Measurements from ENCODE around the gene ENPEP. TPM values are rescaled to one million over a fixed set of nuclear protein-coding genes. Genes with fewer than 3 reads are reported as not detected.

ENPEP gene
- total RNA-seq, 1 experiment from 2014 or later, result not detected

DNA sequence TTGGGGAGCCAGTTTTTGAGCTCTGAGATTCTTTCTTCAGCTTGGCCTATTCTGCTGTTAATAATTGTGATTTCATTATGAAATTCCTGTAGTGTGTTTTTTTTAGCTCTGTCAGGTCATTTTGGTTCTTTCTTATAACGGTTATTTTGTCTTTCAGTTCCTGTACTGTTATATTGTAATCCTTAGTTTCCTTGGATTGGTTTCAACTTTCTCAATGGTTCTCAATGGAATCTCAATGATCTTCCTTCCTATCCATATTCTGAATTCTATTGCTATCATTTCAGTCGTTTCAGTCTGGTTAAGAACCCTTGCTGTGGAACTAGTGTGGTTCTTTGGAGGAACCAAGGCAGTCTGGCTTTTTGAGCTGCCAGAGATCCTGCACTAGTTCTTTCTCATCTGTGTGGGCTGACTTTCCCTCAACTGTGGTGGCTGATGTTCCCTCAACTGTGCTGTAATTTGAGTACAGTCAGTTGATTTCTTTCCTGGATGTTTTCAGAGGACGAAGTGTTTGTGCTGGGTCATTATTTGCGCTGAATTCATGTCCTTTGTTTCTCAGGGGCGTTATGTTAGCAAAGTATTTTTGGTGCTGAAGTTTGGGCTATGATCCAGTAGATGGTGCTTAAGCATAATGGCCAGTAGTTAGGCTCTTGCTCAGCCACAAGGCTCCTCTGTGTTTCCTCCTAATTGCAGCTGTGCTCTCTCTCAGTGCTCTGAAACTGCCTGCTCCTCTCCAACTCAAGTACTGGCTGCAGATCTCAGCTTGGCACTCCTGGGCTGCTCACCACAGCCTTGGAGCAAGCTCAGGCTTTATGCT is 27.5 kb downstream of the ENPEP start:
- H3K27ac ChIP-seq (ENCODE audit: low read length), result no peak overlapping the region
- ATAC-seq (no peak), DNase-seq (no peak)
- H3K9ac ChIP-seq (ENCODE audit: low read length), result no peak overlapping the region
- no peak overlapping the region for H2AFZ ChIP-seq (ENCODE audit: low read length)
- TF ChIP-seq, protein P1, sequence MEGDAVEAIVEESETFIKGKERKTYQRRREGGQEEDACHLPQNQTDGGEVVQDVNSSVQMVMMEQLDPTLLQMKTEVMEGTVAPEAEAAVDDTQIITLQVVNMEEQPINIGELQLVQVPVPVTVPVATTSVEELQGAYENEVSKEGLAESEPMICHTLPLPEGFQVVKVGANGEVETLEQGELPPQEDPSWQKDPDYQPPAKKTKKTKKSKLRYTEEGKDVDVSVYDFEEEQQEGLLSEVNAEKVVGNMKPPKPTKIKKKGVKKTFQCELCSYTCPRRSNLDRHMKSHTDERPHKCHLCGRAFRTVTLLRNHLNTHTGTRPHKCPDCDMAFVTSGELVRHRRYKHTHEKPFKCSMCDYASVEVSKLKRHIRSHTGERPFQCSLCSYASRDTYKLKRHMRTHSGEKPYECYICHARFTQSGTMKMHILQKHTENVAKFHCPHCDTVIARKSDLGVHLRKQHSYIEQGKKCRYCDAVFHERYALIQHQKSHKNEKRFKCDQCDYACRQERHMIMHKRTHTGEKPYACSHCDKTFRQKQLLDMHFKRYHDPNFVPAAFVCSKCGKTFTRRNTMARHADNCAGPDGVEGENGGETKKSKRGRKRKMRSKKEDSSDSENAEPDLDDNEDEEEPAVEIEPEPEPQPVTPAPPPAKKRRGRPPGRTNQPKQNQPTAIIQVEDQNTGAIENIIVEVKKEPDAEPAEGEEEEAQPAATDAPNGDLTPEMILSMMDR (conservative IDR thresholded peaks at IDR 0.05; ENCODE audit: low read depth, low read length), result no peak
- TF ChIP-seq EZH2phosphoT487 (IDR thresholded peaks at IDR 0.05; ENCODE audit: borderline replicate concordance, low read length) (no peak), EZH2 (IDR thresholded peaks at IDR 0.05; ENCODE audit: low read length, unreplicated experiment) (no peak)
- H3K4me3 ChIP-seq (ENCODE audit: low read length), result no peak overlapping the region
- POLR2A ChIA-PET (ENCODE audit: unreplicated experiment), result no interaction called here
- H4K20me1 ChIP-seq (ENCODE audit: low read length), result no peaks in the 10 kb centered on the region
- CTCF ChIA-PET, result no interaction called here
- H3K9me3 ChIP-seq (ENCODE audit: low read length), result no peaks in the 10 kb centered on the region
- H3K36me3 ChIP-seq (ENCODE audit: low read depth, low read length), result no peaks in the 10 kb centered on the region
- no peaks in the 10 kb centered on the region for H3K27me3 ChIP-seq (ENCODE audit: low read length)
- no peaks in the 10 kb centered on the region for H3K4me1 ChIP-seq (ENCODE audit: insufficient read depth, low read length)
- no peak overlapping the region for H3K4me2 ChIP-seq (ENCODE audit: low read length)
- BruUV-seq (replicated peaks), result no TSS peak
- H3K79me2 ChIP-seq (ENCODE audit: low read length), result no peaks in the 10 kb centered on the region
- no peaks in the 10 kb centered on the region for H3K9me2 ChIP-seq (replicated peaks; ENCODE audit: low read length)
- intact Hi-C loops (cut with micrococcal nuclease), result no loop called here
- H3F3A ChIP-seq (ENCODE audit: low read length, unreplicated experiment), result no peaks in the 10 kb centered on the region

DNA sequence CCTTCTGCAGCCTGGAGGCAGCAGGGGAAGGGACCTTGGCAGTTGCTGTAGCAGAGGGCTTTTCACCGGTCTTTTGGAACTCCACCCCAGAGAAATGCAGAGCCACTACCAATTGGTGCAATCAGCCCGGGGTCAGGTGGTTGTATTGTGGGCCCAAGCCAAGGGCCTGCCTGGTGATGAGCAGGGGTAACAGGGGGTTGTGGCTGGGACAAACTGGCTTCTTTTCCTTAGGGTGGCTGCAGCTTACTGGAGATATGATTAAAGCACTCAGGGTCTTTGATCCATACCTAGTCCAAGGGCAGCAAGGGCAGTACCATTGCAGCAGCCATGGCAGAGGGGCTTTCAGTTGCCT is 28.1 kb downstream of the ENPEP start:
- Histone ChIP-seq H3K4me1 (ENCODE audit: insufficient read depth, low read length) (no peaks in the 10 kb centered on the region), H3K27ac (ENCODE audit: low read length) (no peak overlapping the region), H3K36me3 (ENCODE audit: low read depth, low read length) (no peaks in the 10 kb centered on the region), H3K9ac (ENCODE audit: low read length) (no peak overlapping the region), H3F3A (ENCODE audit: low read length, unreplicated experiment) (no peaks in the 10 kb centered on the region), H3K79me2 (ENCODE audit: low read length) (no peaks in the 10 kb centered on the region), H3K4me3 (ENCODE audit: low read length) (no peak overlapping the region), H2AFZ (ENCODE audit: low read length) (no peak overlapping the region), H3K9me3 (ENCODE audit: low read length) (no peaks in the 10 kb centered on the region), H4K20me1 (ENCODE audit: low read length) (no peaks in the 10 kb centered on the region), H3K9me2 (replicated peaks; ENCODE audit: low read length) (no peaks in the 10 kb centered on the region), H3K4me2 (ENCODE audit: low read length) (no peak overlapping the region), H3K27me3 (ENCODE audit: low read length) (no peaks in the 10 kb centered on the region)
- BruUV-seq (replicated peaks), result no TSS peak
- no peak for ATAC-seq
- POLR2A ChIA-PET (ENCODE audit: unreplicated experiment), result no interaction called here
- no peak for DNase-seq
- CTCF ChIA-PET, result no interaction called here
- TF ChIP-seq, protein P1 (conservative IDR thresholded peaks at IDR 0.05; ENCODE audit: low read depth, low read length), result no peak
- TF ChIP-seq EZH2 (IDR thresholded peaks at IDR 0.05; ENCODE audit: low read length, unreplicated experiment), result no peak
- TF ChIP-seq EZH2phosphoT487 (IDR thresholded peaks at IDR 0.05; ENCODE audit: borderline replicate concordance, low read length), result no peak
- intact Hi-C loops (cut with micrococcal nuclease), result no loop called here

DNA sequence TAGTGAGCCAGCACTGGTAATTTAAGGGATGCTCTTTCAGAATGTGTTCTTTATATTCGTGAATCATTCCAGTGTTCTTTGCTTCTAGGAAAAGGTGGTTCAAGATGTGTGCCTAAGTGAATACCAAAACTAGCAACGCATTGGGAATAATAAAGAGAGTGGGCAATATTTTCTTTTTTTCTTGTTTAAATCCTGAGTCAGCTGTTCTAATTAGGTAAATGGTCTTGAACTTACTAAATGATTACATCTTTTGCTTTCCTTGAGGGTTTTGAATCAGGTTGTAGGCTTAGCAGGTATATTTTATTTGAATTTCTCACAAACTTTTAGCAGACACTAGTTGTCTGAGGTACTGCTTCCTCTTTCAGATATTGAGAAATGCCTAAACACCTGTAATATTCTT is 29.5 kb downstream of the ENPEP start:
- no TSS peak for BruUV-seq (replicated peaks)

More for the DNA sequence above, 29.5 kb downstream of the ENPEP start:
- ATAC-seq, result no peak
- Histone ChIP-seq H2AFZ (ENCODE audit: low read length) (no peak overlapping the region), H3K9me2 (replicated peaks; ENCODE audit: low read length) (no peaks in the 10 kb centered on the region), H3K9ac (ENCODE audit: low read length) (no peak overlapping the region), H3K27me3 (ENCODE audit: low read length) (no peaks in the 10 kb centered on the region), H3K4me1 (ENCODE audit: insufficient read depth, low read length) (no peaks in the 10 kb centered on the region), H3K4me2 (ENCODE audit: low read length) (no peak overlapping the region), H4K20me1 (ENCODE audit: low read length) (no peaks in the 10 kb centered on the region), H3K79me2 (ENCODE audit: low read length) (no peaks in the 10 kb centered on the region), H3F3A (ENCODE audit: low read length, unreplicated experiment) (no peaks in the 10 kb centered on the region), H3K4me3 (ENCODE audit: low read length) (no peak overlapping the region), H3K36me3 (ENCODE audit: low read depth, low read length) (no peaks in the 10 kb centered on the region), H3K9me3 (ENCODE audit: low read length) (no peaks in the 10 kb centered on the region), H3K27ac (ENCODE audit: low read length) (no peak overlapping the region)
- intact Hi-C loops (cut with micrococcal nuclease), result no loop called here
- POLR2A ChIA-PET (ENCODE audit: unreplicated experiment), result no interaction called here
- CTCF ChIA-PET, result no interaction called here
- DNase-seq, result no peak
- TF ChIP-seq EZH2 (IDR thresholded peaks at IDR 0.05; ENCODE audit: low read length, unreplicated experiment), result no peak
- no peak for TF ChIP-seq EZH2phosphoT487 (IDR thresholded peaks at IDR 0.05; ENCODE audit: borderline replicate concordance, low read length)
- TF ChIP-seq, protein P1 (conservative IDR thresholded peaks at IDR 0.05; ENCODE audit: low read depth, low read length), result no peak

Data from PC-3 (cell line).